Panc1 (cell line): Measurements from ENCODE around the gene PSENEN.

Experiments used
- CTCF ChIP-seq: fragments of 450-650 bp; IDR thresholded peaks from 2 replicates; pipeline ENCODE4 v1.5.1; 2017; ENCODE audit warnings: mild to moderate bottlenecking
- REST ChIP-seq, 2 experiments: IDR thresholded peaks; 2 replicates each; pipeline ENCODE4 v1.6.1; 2011 to 2012; ENCODE audit warnings: low read depth in 2 of 2, control low read depth in 1 of 2, low read length in 1 of 2, mild to moderate bottlenecking in 1 of 2, moderate library complexity in 1 of 2; ENCODE audit not compliant: insufficient read depth in 1 of 2
- TCF7L2 ChIP-seq: IDR thresholded peaks from 2 replicates; pipeline ENCODE4 v1.6.1; 2011; ENCODE audit warnings: mild to moderate bottlenecking, low read depth, low read length, inconsistent platforms

DNA sequence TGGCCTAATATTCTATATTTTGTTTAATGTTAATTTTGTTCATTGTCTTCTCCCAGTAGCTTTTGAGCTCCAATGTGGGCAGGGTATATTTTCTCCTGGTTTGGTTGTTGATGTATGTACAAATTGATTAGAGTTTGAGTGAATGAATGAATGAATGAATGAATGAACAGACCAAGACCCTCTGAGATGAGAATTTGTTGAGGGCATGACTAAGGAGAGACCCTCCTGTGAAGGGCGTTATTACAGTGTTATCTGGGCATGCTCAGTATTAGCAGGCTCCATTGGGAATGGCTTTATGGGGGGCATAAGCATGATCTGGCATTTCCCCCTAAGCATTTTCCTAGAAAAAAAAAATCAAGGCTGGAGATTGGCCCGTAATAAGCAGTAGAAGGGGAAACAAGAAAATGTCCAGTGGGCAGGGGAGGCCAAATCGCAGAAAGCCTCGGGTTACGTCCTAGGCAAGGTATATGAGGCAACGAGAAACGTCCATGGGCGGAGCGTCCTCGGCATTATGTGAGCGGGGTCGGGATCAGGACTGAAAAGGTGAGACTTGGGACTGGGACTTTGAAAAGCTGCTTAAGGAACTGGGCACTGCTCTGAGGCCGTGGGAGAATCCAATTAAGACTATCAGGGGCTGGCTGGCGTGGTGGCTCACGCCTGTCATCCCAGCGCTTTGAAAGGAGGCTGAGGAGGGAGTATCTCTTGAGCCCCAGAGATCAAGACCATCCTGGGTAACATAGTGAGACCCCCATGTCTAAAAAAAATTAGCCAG lies 29.0 kb downstream of the PSENEN start:
- TF ChIP-seq CTCF (no peak), REST (IDR thresholded peaks at IDR 0.05; ENCODE audit: insufficient read depth in 1 of 2, low read depth in 2 of 2, low read length in 1 of 2) (no peak), TCF7L2 (no peak)
